NT2/D1 (cell line): ENCODE measurements around the gene STMP1.

ENCODE experiments used
- SUZ12 ChIP-seq: IDR thresholded peaks from 2 replicates; pipeline ENCODE4 v1.6.1; 2011; ENCODE audit not compliant: insufficient read length, insufficient read depth; ENCODE audit errors: extremely low read depth
- YY1 ChIP-seq: IDR thresholded peaks from 2 replicates; pipeline ENCODE4 v1.6.1; 2011; ENCODE audit not compliant: insufficient read length, insufficient read depth

- TF ChIP-seq YY1 (no peak), SUZ12 (no peak)
Measured at GRCh38 chr7:135653340-135654080, 8.8 kb upstream of the STMP1 start.
